ENCODE data around the gene ABLIM2.
A peak's percentile ranks its signal among the peaks of the same experiment; 100 is the strongest.

The ABLIM2 gene

GRCh38 chr4:8033067-8033755 is 125.4 kb downstream of the ABLIM2 start:
- peak in 3 of 56 donors; percentile 9 to 37 (median 33) for DNase-seq

DNA sequence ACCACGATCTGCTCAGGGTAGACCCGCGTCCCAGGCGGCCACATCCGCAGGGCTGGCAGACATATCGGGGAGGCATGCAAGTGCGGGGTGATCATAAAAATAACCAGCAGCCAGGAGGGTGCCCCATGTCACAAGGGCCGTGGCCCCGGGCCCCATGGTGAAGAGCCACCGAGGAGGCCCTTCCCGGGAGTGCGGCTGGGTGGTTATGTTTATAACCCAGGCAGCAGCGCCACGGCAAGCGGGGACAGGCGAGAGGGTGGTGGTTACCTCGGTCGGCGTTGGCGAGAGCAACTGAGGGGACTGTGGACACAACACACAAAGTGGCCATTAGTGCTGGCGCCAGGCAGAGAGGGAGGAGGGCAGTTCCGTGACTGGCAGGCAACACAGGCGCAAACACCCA is 126.2 kb downstream of the ABLIM2 start:
- DNase-seq: no peak

DNA sequence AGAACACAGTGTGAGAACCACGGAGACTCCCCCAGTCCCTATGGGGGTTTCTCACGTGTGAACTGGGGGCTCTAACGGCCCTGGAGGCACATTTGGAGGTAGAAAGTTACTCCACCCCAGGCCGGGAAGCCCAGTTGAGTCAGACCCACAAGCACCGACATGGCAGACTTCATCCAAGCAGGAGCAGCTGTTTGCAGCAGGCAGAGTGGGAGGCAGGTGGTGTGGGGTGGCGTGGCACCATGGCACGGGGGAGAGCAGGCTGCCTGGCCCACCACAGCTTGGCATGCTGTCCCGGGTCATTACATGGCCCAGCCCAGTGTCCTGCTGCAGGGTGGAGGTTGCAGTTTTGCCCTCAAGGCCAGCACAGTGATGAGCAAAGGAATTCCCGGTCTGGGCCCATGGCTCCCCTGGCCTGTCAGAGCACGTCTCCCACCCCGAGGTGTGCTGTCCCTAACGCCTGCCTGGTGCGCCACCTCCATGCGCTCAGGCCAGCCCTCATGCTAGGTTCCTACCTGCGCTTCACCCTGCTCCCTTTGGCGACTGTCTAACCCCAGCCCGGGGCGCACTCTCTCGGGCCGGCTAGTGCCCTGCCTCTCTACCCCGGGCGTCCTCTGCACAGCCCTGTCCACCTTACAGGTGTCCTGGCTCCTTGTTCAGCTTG is 128.4 kb downstream of the ABLIM2 start:
- DNase-seq: no peak

- no peak for DNase-seq
Observed at GRCh38 chr4:8029689-8030088, 128.9 kb downstream of the ABLIM2 start.

DNA sequence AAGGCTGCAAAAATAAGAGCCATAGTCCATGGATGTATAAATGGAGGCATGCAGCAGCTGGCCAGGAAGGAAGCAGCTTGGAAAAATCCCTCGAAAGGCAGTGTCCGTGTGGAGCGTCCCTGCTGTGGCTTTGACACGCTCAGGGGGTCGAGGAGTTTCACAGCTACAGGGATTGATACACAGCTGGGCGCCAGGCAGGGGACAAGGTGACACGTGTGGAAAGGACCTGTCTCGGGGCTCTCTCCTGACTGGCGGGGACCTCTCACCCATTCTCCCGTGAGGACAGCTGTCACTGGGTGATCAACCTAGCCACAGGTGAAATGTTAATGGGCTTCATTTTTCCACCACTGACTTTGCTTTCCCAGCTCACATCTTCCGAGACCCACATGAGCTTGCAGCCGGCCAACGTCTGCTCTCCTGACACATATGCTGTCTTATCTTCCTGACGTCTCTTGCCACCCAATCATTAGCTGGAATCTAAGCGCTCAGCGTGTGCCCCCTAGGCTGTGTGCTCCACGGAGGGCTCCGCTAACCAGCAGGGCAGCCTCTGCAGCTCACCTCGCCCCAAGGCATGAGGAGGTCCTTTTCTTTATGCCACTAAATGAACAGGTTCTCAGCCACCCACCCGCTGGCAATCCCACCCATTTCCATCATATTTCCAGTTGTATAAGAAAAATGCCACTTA is 129.6 kb downstream of the ABLIM2 start:
- DNase-seq: no peak

DNA sequence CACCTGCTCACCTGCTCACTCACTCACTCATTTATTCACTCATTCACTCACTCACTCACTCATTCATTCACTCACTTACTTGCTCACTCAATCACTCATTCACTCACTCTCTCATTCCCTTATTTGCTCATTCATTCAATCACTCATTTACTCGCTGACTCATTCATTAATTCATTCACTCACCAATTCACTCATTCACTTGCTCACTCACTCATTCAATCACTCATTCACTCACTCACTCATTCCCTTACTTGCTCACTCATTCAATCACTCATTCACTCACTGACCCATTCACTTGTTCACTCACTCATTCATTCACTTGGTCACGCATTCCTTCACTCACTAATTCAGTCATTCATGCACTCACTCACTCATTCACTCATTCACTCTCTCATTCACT is 130.2 kb downstream of the ABLIM2 start:
- DNase-seq: no peak

GRCh38 chr4:8026453-8026852 is 132.2 kb downstream of the ABLIM2 start:
- DNase-seq: no peak

- no peak for DNase-seq
Observed at GRCh38 chr4:8025668-8026067, 132.9 kb downstream of the ABLIM2 start.

- DNase-seq: no peak
Observed at GRCh38 chr4:8024073-8024786, 134.4 kb downstream of the ABLIM2 start.

GRCh38 chr4:8023696-8024033 is 134.9 kb downstream of the ABLIM2 start:
- no peak for DNase-seq

DNA sequence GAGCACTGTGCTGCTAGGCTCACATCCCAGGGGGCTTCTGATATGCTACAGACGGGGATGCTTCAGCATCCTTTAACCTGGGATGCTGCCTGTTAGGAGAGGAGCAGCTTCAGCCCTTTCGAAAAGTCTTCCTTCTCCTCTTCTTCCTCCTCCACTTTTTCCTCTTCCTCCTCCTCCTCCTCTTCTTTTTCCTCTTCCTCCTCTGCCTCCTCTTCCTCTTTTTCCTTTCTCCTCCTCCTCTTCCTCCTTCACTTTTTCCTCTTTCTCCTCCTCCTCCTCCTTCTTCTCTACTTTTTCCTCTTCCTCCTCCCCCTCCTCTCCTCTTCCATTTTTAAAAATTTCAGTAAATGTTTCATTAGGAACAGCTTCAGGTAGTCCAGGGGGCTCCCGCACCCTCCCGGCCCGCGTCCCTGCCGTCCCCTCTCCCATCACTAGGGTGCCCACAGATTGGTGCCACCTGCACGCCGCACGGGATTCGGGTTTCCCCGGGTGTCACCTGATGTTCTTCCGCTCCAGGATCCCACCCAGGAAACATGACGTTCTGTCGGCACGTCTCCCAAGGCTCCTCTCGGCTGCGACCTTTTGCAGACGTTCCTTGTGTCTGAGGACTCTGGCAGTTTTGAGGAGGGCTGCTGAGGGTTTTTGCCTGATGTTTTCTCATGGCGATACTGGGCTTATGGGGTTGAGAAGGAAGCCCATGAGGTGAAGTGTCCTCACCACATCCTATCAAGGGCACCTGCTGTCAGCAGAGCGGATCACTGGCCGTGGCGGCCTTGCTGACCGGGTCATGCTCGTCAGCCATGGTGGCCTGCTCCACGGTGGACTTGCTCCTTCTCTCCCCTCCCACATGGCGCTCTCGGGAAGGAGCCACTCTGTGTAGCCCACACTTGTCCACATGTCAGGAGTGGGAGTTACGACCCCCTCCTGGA is 135.6 kb downstream of the ABLIM2 start:
- DNase-seq: no peak

DNA sequence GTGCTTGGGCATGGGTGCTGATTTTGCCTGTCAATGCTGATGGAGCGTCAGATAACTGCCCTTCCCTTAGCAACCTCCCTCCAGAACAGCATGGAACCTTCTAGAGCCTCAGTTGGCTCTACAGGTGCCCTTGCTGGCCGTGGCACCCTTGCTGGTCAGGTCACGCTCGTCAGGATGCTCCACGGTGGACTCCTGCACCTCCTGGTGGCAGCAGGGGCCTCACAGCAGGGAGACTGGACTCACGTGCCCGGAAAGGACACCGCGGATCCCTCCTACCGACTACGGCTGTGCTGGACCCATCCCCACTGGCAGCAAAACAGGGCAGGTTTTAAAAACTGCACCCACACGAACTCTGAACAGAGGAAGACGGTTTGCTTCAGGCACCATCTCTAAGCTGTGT is 136.8 kb downstream of the ABLIM2 start:
- DNase-seq: peak in 1 of 56 donors; percentile 24

DNA sequence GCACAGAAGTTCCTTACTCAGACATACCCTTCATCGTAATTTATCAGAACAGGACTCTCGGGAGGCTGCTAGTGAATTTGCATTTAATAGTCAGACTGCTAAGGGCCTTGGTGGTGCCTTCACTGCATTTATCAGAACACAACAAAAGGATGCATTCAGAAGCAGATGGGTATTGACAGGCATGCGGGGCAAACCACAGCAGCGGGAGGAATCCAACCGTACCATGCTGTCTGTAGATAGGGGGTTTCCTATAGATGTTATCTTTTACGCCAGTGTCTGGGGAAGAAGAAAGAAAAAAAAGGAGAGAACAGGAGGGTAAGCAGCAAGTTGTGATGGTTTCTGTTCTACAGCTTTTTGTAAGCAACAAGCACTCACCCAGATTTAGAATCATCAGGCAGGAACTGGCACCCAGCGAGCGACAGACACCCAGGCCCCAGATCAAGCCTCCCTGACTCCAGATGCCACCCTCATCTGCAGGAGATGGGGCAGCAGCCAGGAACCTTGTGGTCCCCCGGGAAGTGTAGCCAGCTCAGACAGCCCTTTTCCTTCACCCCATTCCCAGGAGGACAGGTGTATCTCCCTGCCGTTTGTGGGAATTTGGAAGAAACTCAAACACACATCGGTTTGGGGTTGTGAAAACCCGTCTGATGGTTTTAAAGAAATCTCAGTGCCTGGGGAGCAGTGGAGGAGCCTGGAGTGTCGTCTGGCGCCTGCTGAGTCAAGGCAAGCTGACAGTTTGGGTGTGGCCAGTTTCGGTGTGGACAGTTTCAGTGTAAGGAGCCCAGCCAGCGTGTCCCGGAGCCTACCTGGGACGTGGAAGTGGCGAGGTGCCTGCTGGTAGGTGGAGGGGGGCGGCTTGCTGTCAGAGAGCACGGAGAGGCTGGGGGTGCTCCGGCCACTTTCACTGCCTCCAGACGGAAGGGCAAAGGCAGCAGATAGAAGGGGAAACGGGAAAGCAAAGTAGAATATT is 138.9 kb downstream of the ABLIM2 start:
- peak in 32 of 56 donors; percentile 11 to 71 (median 38) for DNase-seq

DNA sequence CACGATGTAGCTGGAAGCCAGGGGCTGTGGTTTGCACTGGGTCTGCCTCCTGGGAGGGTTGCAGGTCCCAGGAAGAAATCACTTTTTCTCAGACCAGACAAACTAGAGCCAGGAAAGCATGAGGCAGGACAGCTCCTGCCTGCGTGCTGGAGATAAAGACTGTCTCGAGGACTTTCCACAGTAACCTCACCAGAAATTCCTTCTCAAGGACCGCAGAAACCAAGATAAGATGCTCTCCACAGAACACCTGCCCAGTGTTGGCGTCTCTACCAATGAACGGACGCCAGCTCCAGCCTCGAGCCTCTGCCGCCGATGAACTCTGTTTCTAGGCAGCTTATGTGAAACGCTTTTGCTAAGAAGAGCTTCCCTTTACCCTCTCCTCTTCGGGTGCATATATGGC is 142.1 kb downstream of the ABLIM2 start:
- no peak for DNase-seq

- DNase-seq: peak in 12 of 56 donors; percentile 4 to 44 (median 15)
Observed at GRCh38 chr4:8015512-8015911, 143.1 kb downstream of the ABLIM2 start.

- DNase-seq: no peak
Observed at GRCh38 chr4:8013976-8014726, 144.5 kb downstream of the ABLIM2 start.

DNA sequence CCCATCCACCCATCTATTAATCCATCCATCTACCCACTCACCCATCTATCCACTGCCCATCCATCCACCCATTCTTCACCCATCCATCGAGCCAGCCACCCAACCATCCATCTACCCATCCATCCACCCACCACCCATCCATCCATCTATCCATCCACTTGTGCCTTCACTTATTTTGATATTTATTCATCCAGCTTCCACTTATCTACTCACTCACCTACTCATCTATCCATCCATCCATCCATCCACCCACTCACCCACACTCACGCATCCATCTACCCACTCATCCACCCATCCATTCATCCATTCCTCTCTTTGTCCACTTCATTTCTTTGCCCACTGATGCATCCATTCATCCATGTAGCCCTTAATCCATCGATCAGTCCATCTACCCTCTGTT is 146.1 kb downstream of the ABLIM2 start:
- no peak for DNase-seq

- DNase-seq: peak in 53 of 56 donors; percentile 5 to 93 (median 70)
Observed at GRCh38 chr4:8010618-8011017, 148.0 kb downstream of the ABLIM2 start.

Measured in nucleus accumbens (tissue), 56 donors.